Dermis blood vessel endothelial cell (primary cell): ENCODE data around the gene PELO. TPM values are rescaled to one million over a fixed set of nuclear protein-coding genes. Genes with fewer than 3 reads are reported as not detected.

Source experiments
- DNase-seq: peaks from one replicate; pipeline ENCODE4 v3.0.0; 2010
- total RNA-seq: library from RNA; depleted of rRNA; stranded (reverse); fragments of >200 nt; gene quantifications from 2 replicates; pipeline ENCODE4 v1.2.3, GENCODE V29; 2014

Gene PELO
- total RNA-seq, 1 donor from 2014 or later = 22.8 TPM

DNA sequence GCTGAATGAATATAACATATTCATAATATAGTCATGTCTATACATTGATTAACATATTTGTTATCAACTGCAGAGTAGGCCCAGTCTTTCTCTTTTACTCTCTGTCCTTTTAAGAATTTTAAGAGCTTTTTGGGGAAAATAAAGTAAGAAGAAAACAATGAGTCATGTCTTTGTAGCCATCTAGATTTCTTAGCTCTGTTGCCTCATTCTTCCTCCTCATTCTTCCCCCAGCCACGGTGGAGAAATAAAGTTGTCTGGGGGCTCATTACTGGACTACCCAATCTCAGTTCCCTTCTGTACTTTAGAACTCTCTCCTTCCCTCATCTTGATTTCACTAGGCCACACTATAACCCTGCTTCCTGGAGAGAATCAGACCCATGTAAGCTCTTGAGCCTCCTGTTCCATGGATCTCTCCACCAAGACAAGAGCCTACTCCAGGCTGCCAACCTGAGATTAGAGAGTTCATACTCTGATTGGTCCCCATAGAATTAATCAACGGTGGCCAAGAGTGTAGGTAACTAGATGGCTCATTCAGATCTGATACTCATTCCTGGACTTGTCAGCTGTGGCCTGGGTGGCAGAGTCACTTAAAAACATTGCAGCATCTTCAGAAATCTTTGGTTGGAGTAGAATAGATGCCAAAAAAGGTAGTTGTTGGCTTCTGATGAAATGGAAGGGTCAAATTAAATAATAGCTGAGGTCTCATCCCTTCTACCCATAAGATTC, 44.2 kb downstream of the PELO start:
- no peak for DNase-seq

GRCh38 chr5:52834320-52834719, 46.6 kb downstream of the PELO start:
- no peak for DNase-seq

DNA sequence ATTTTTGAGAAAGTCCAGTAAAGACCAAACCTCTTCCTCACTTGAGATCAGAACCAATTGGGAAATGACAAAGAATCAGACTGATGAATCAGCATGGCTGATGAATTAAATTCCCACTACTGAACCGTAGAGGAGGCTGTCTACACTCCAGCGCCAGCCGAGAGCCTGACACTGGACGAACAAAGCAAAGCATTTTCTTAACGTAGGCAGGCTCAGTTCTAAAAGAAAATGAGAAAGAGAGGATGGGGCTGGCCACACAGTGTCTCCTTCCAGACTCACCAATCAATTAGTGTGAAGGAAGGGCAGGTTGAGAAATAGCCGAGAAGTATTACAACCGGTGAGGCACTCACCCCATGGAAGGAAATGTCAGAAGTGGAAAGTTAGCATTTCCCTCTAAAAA, 49.4 kb downstream of the PELO start:
- DNase-seq = peak; percentile 41

Other genes starting within 250 kb of the PELO start
- 75.4 and 81.2 TPM in 2 replicates for gene ITGA1, start within 50 bp of the PELO start, total RNA-seq
- 44.9 and 90.6 TPM in 2 replicates for gene ITGA2, start 201.4 kb downstream of the PELO start, total RNA-seq